H1 (cell line): Measurements from ENCODE around the gene FOLR1. TPM values are rescaled to one million over a fixed set of nuclear protein-coding genes. Genes with fewer than 3 reads are reported as not detected.

Source experiments
- PHF8 ChIP-seq: fragments of 200-600 bp; sonication (generic); conservative IDR thresholded peaks from 2 replicates; pipeline ENCODE4 v1.7.1; 2012; ENCODE audit warnings: low read depth, mild to moderate bottlenecking, inconsistent platforms, low read length, moderate library complexity
- RBBP5 ChIP-seq: IDR thresholded peaks from 2 replicates; pipeline ENCODE4 v1.7.1; 2012; ENCODE audit warnings: low read depth, mild to moderate bottlenecking, inconsistent platforms, low read length, moderate library complexity, borderline replicate concordance
- SIRT6 ChIP-seq: IDR thresholded peaks from one replicate; pipeline ENCODE4 v1.7.1; 2012; ENCODE audit warnings: low read length, inconsistent platforms
- polyA plus RNA-seq, 7 experiments: library from polyadenylated mRNA; depleted of rRNA in 3 of 7; stranded (reverse) in 5 of 7; unstranded in 2 of 7; fragments of >200 nt in 5 of 7; fragments of 200-250 nt in 2 of 7; gene quantifications; 1 replicate in 5 of 7; 2 replicates in 1 of 7; 4 replicates in 1 of 7; pipeline versions ENCODE4 v1.2.1 to v1.2.3, GENCODE V29; 2011 to 2013; ENCODE audit warnings: missing spikeins in 2 of 7, mixed read lengths in 2 of 7
- total RNA-seq: library from RNA; stranded (reverse); fragmentation: NEBNext Ultra II Directional; extraction: Animal tissue kit (Norgen Biotek cat#: 25700); gene quantifications from 2 replicates; pipeline ENCODE4 v1.2.1, GENCODE V29; 2021

The FOLR1 gene
- total and polyA plus RNA-seq, 2 of the 8 experiments (the other 6 are each of a cell fraction or from before 2014, with no cell fraction given), result 1.3 TPM; not detected in 1

DNA sequence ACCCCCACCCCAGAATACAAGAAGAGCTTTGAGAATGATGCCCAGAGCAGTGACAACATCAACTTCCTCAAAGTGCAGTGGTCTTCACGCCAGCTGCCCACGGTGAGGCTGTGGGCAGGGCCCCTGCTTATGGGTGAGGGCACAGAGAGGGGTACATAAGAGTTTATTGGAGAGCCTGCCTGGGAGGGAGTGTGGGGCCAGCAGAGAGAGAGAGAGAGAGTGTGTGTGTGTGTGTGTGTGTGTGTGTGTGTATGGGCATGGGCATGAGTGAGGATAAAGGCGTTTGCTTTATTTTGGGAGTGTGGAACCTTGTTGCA is 42.5 kb downstream of the FOLR1 start (continued):
- TF ChIP-seq PHF8, result no peak
- no peak for TF ChIP-seq RBBP5
- no peak for TF ChIP-seq SIRT6
